Upper lobe of left lung (tissue), 6 donors: ENCODE measurements around the gene PLEKHA1. TPM values are rescaled to one million over a fixed set of nuclear protein-coding genes. Genes with fewer than 3 reads are reported as not detected.

Experiments
- ATAC-seq, 2 donors: fragments of 200-7000 bp; cut with Tn5 transposase; one replicate each; pipeline ENCODE4 v1.9.1; 2022; ENCODE audit warnings: mild to moderate bottlenecking in 2 of 2, moderate library complexity in 2 of 2; ENCODE audit not compliant: low FRiP score in 2 of 2
- DNase-seq, 2 donors: peaks; one replicate each; pipeline ENCODE4 v3.0.0-alpha.2; 2019 to 2020
- H3K27ac ChIP-seq, 4 donors: fragments of 200-600 bp; sonication (generic); one replicate each; pipeline ENCODE4 v1.5.1; 2016 to 2019
- H3K27me3 ChIP-seq, 4 donors: fragments of 200-600 bp; sonication (generic); one replicate each; pipeline ENCODE4 v1.5.1; 2017 to 2019
- H3K36me3 ChIP-seq, 4 donors: fragments of 200-600 bp; sonication (generic); one replicate each; pipeline ENCODE4 v1.5.1; 2016 to 2019
- H3K4me1 ChIP-seq, 4 donors: fragments of 200-600 bp; sonication (generic); one replicate each; pipeline ENCODE4 v1.5.1; 2018 to 2019
- H3K4me3 ChIP-seq, 4 donors: fragments of 200-600 bp; sonication (generic); one replicate each; pipeline ENCODE4 v1.5.1; 2017 to 2019; ENCODE audit warnings: mild to moderate bottlenecking in 2 of 4, moderate library complexity in 1 of 4
- H3K9me3 ChIP-seq, 4 donors: fragments of 200-600 bp; sonication (generic); one replicate each; pipeline ENCODE4 v1.5.1; 2018 to 2019
- CTCF ChIP-seq, 6 experiments: fragments of 450-650 bp in 4 of 6; fragments of 200-600 bp in 2 of 6; sonication (generic) in 2 of 6; IDR thresholded peaks; one replicate each; pipeline ENCODE4 v1.5.1; 2016 to 2019; ENCODE audit warnings: antibody characterized with exemption in 6 of 6
- EP300 ChIP-seq, 4 donors: sonication (generic); formaldehyde crosslinking; IDR thresholded peaks; one replicate each; pipeline ENCODE4 v1.5.1; 2017; ENCODE audit warnings: antibody characterized with exemption in 4 of 4, control low read depth in 2 of 4
- POLR2A ChIP-seq, 4 donors: fragments of 450-650 bp; IDR thresholded peaks; one replicate each; pipeline ENCODE4 v1.5.1; 2016 to 2017; ENCODE audit warnings: antibody characterized with exemption in 4 of 4, mild to moderate bottlenecking in 2 of 4
- POLR2AphosphoS5 ChIP-seq, 2 donors: sonication (generic); formaldehyde crosslinking; IDR thresholded peaks; one replicate each; pipeline ENCODE4 v1.5.1; 2017; ENCODE audit warnings: antibody characterized with exemption in 2 of 2
- WGBS, 2 donors: methylation state at CpG; one replicate each; pipeline ENCODE4 v1.1.5; 2017 to 2018; 5-methylcytosine and 5-hydroxymethylcytosine counted together
- total RNA-seq, 6 donors: library from RNA; depleted of rRNA in 4 of 6; stranded (reverse); fragments of >200 nt in 4 of 6; gene quantifications; one replicate each; pipeline versions ENCODE4 v1.1.0 to v1.2.1, GENCODE V29; 2016 to 2021
- donor health status: DM: no; HTN: no; CAD: no; lungs with moderate emphysema.
- donor health status: DM: no; HTN: yes; CAD: no; lungs with severe emphysema.

The PLEKHA1 gene
- total RNA-seq, 6 donors from 2014 or later = 29.5 to 78.4 (median 43.7) TPM

- no peak overlapping the region for H3K4me3 ChIP-seq
- peaks cover 14 to 31% (median 22%) of the 10 kb centered on the region in 4 donors for H3K4me1 ChIP-seq
- TF ChIP-seq POLR2A (IDR thresholded peaks at IDR 0.05) = no peak
- TF ChIP-seq POLR2AphosphoS5 (IDR thresholded peaks at IDR 0.05) = no peak
- TF ChIP-seq CTCF (IDR thresholded peaks at IDR 0.05) = no peak
- TF ChIP-seq EP300 (IDR thresholded peaks at IDR 0.05) = no peak
- WGBS, 2 donors = 60 to 65% methylated on average over 5 of the region's 5 CpGs
- H3K27me3 ChIP-seq = no peaks in the 10 kb centered on the region
- DNase-seq (no peak), ATAC-seq (no peak)
- H3K9me3 ChIP-seq = no peaks in the 10 kb centered on the region
- H3K27ac ChIP-seq = peak overlapping the region in 1 of 4 donors; percentile 53
- peaks cover 0 to 26% (median 3%) of the 10 kb centered on the region in 4 donors for H3K36me3 ChIP-seq
These were observed 47.9 kb downstream of the PLEKHA1 start for GRCh38 chr10:122422266-122422989.

- peaks cover 0 to 27% (median 1%) of the 10 kb centered on the region in 4 donors for H3K36me3 ChIP-seq
- no peaks in the 10 kb centered on the region for H3K27me3 ChIP-seq
- TF ChIP-seq POLR2AphosphoS5 (IDR thresholded peaks at IDR 0.05) (no peak), POLR2A (IDR thresholded peaks at IDR 0.05) (no peak), CTCF (IDR thresholded peaks at IDR 0.05) (no peak), EP300 (IDR thresholded peaks at IDR 0.05) (no peak)
- H3K27ac ChIP-seq = peak overlapping the region in 1 of 4 donors; percentile 46
- H3K4me3 ChIP-seq = no peak overlapping the region
- ATAC-seq (no peak), DNase-seq (no peak)
- WGBS, 2 donors = 68 to 69% methylated on average over 2 of the region's 2 CpGs
- no peaks in the 10 kb centered on the region for H3K9me3 ChIP-seq
- peaks cover 10 to 28% (median 20%) of the 10 kb centered on the region in 4 donors for H3K4me1 ChIP-seq
These were observed 49.6 kb downstream of the PLEKHA1 start for GRCh38 chr10:122424059-122424458.

GRCh38 chr10:122426829-122427228 lies 52.3 kb downstream of the PLEKHA1 start:
- H3K27ac ChIP-seq = no peak overlapping the region
- no peak for ATAC-seq

GRCh38 chr10:122427280-122427679 lies 52.8 kb downstream of the PLEKHA1 start:
- H3K4me1 ChIP-seq = peaks cover 0 to 7% (median 0%) of the 10 kb centered on the region in 4 donors
- no peak overlapping the region for H3K27ac ChIP-seq
- no peaks in the 10 kb centered on the region for H3K9me3 ChIP-seq
- TF ChIP-seq POLR2AphosphoS5 (IDR thresholded peaks at IDR 0.05) (no peak), EP300 (IDR thresholded peaks at IDR 0.05) (no peak), CTCF (IDR thresholded peaks at IDR 0.05) (no peak), POLR2A (IDR thresholded peaks at IDR 0.05) (no peak)
- ATAC-seq (no peak), DNase-seq (no peak)
- H3K27me3 ChIP-seq = no peaks in the 10 kb centered on the region
- 42 to 66% methylated on average over 2 of the region's 2 CpGs for WGBS, 2 donors
- peaks cover 0 to 38% (median 6%) of the 10 kb centered on the region in 4 donors for H3K36me3 ChIP-seq
- H3K4me3 ChIP-seq = no peak overlapping the region

More at GRCh38 chr10:122426829-122427228, 52.3 kb downstream of the PLEKHA1 start:
- WGBS, 2 donors = 88 to 90% methylated on average over 6 of the region's 6 CpGs
- Histone ChIP-seq H3K4me1 (peaks cover under 1 to 12% (median 2%) of the 10 kb centered on the region in 4 donors), H3K4me3 (no peak overlapping the region), H3K27me3 (no peaks in the 10 kb centered on the region), H3K9me3 (no peaks in the 10 kb centered on the region), H3K36me3 (peaks cover 0 to 38% (median 6%) of the 10 kb centered on the region in 4 donors)
- DNase-seq = no peak
- TF ChIP-seq POLR2AphosphoS5 (IDR thresholded peaks at IDR 0.05) = no peak
- no peak for TF ChIP-seq EP300 (IDR thresholded peaks at IDR 0.05)
- no peak for TF ChIP-seq CTCF (IDR thresholded peaks at IDR 0.05)
- TF ChIP-seq POLR2A (IDR thresholded peaks at IDR 0.05) = no peak
